HG02885 (cell line): ENCODE results near the gene SAC3D1.
"Not testable (repeated sequence)": the region's sequence is repeated elsewhere in the genome, so short reads cannot be mapped to it uniquely, and the experiment has no call there.

Experiments
- ATAC-seq: cut with Tn5 transposase; IDR thresholded peaks from one replicate; pipeline ENCODE4 v1.9.1; 2021; ENCODE audit warnings: mild to moderate bottlenecking; ENCODE audit not compliant: unreplicated experiment, poor library complexity

SAC3D1 gene

GRCh38 chr11:65021509-65021908 lies 19.5 kb upstream of the SAC3D1 start:
- ATAC-seq = no peak

- not testable (repeated sequence) for ATAC-seq
Measured at GRCh38 chr11:65023502-65023901, 17.5 kb upstream of the SAC3D1 start.

- no peak for ATAC-seq
Measured at GRCh38 chr11:65026810-65027209, 14.2 kb upstream of the SAC3D1 start.

- ATAC-seq = peak; percentile 85
Measured at GRCh38 chr11:65027213-65028067, 13.6 kb upstream of the SAC3D1 start, which contains the start of gene SNX15. Gene SNX15, plus strand, starts transcription at chr11:65027439. Its CDS starts 99 bp downstream, at chr11:65027538.

- no peak for ATAC-seq
Measured at GRCh38 chr11:65032216-65032615, 8.8 kb upstream of the SAC3D1 start.

- ATAC-seq = no peak
Measured at GRCh38 chr11:65034423-65034822, 6.6 kb upstream of the SAC3D1 start.

GRCh38 chr11:65035579-65035978 lies 5.4 kb upstream of the SAC3D1 start:
- ATAC-seq = no peak

- ATAC-seq = no peak
Measured at GRCh38 chr11:65036931-65037330, 4.1 kb upstream of the SAC3D1 start.

GRCh38 chr11:65040520-65040846 lies 527 bp upstream of the SAC3D1 start:
- no peak for ATAC-seq

- no peak for ATAC-seq
Measured at GRCh38 chr11:65042891-65043290, 1.9 kb downstream of the SAC3D1 start.

GRCh38 chr11:65043881-65044501 lies 3.0 kb downstream of the SAC3D1 start:
- no peak for ATAC-seq

- ATAC-seq = no peak
Measured at GRCh38 chr11:65045061-65045460, 4.1 kb downstream of the SAC3D1 start.

- ATAC-seq = no peak
Measured at GRCh38 chr11:65045728-65046127, 4.7 kb downstream of the SAC3D1 start.

- ATAC-seq = no peak
Measured at GRCh38 chr11:65047581-65048422, 6.8 kb downstream of the SAC3D1 start.

GRCh38 chr11:65051398-65051858 lies 10.4 kb downstream of the SAC3D1 start:
- ATAC-seq = no peak

GRCh38 chr11:65053827-65054508 lies 13.0 kb downstream of the SAC3D1 start:
- ATAC-seq = no peak

- no peak for ATAC-seq
Measured at GRCh38 chr11:65055538-65055937, 14.5 kb downstream of the SAC3D1 start.

GRCh38 chr11:65056999-65057398 lies 16.0 kb downstream of the SAC3D1 start:
- ATAC-seq = no peak

GRCh38 chr11:65057526-65057925 lies 16.5 kb downstream of the SAC3D1 start:
- ATAC-seq = no peak

- ATAC-seq = no peak
Measured at GRCh38 chr11:65058012-65058411, 17.0 kb downstream of the SAC3D1 start.
